Measurements from ENCODE around the gene PAPPA.

Gene PAPPA

DNA sequence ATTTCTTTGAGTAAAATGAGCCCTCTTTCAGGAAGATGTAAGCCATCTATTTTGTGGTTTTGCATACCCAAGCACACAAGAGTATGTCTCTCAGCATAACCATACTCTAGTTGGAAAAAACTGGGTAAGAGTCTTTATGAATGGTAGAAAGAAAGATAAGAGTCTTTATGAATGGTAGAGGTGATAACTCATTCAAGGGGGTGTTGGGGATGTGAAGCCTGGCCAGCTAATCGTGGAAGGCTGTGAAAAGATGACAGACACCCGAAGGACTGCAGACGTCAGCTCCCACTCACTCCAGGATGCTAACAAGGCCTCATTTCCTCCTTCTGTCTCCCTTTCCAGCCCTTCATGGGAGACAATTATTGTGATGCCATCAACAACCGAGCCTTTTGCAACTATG, 228.5 kb downstream of the PAPPA start:
- in situ Hi-C loops (cut with MboI; ENCODE audit: low sequenced_read_pairs), result no loop called here
- Histone ChIP-seq H3K36me3 (replicated peaks) (no peaks in the 10 kb centered on the region), H3K27me3 (ENCODE audit: low read depth) (0 out of 2 replicates have a peak, but pooled peaks cover 2% of the 10 kb centered on the region), H3K4me3 (no peak overlapping the region), H3K9me3 (no peaks in the 10 kb centered on the region), H3K4me1 (no peaks in the 10 kb centered on the region)
- DNase-seq (ENCODE audit: low spot score in 2 of 2), result no peak

DNA sequence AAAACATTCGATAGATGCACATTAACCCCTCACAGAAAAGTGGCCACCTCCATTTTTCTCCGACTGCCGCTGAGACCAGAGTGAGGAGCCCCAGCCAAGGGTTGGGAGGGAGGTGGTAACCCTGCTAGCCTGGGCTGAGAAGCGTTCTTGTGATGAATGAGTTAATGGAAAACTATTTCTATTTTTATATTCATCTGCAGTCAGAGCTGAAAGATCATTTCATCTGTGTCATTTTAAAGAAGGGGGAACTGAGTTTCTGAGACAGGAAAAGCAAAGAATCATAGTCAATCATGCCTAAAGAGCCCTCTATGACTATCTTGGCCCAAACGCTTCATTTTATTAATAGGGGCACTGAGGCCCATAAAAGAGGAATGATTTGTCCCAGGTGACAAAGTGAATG, 229.5 kb downstream of the PAPPA start:
- Histone ChIP-seq H3K9me3 (no peaks in the 10 kb centered on the region), H3K36me3 (replicated peaks) (no peaks in the 10 kb centered on the region), H3K4me3 (no peak overlapping the region), H3K4me1 (no peaks in the 10 kb centered on the region), H3K27me3 (ENCODE audit: low read depth) (0 out of 2 replicates have a peak, but pooled peaks cover 2% of the 10 kb centered on the region)
- in situ Hi-C loops (cut with MboI; ENCODE audit: low sequenced_read_pairs), result no loop called here
- DNase-seq (ENCODE audit: low spot score in 2 of 2), result no peak

DNA sequence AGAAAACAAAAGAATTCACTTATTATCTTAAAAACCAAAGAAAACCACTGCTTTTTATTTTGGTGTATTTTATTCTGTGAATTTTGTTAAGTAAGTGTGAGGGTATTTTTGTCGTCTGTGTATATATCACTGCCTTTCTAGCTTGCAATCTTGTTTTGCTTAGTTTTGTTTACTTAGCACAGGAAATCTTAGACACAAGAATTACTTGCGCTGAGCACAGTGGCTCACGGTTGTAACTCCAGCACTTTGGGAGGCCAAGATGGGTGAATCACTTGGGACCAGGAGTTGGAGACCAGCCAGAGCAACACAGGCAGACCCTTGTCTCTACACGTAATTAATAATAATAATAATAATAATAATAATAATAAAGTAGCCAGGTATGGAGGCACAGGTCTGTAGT, 230.3 kb downstream of the PAPPA start:
- Histone ChIP-seq H3K36me3 (replicated peaks) (no peaks in the 10 kb centered on the region), H3K9me3 (no peaks in the 10 kb centered on the region), H3K27me3 (ENCODE audit: low read depth) (0 out of 2 replicates have a peak, but pooled peaks cover 2% of the 10 kb centered on the region), H3K4me3 (no peak overlapping the region), H3K4me1 (no peaks in the 10 kb centered on the region)
- no peak for DNase-seq (ENCODE audit: low spot score in 2 of 2)
- in situ Hi-C loops (cut with MboI; ENCODE audit: low sequenced_read_pairs), result no loop called here

DNA sequence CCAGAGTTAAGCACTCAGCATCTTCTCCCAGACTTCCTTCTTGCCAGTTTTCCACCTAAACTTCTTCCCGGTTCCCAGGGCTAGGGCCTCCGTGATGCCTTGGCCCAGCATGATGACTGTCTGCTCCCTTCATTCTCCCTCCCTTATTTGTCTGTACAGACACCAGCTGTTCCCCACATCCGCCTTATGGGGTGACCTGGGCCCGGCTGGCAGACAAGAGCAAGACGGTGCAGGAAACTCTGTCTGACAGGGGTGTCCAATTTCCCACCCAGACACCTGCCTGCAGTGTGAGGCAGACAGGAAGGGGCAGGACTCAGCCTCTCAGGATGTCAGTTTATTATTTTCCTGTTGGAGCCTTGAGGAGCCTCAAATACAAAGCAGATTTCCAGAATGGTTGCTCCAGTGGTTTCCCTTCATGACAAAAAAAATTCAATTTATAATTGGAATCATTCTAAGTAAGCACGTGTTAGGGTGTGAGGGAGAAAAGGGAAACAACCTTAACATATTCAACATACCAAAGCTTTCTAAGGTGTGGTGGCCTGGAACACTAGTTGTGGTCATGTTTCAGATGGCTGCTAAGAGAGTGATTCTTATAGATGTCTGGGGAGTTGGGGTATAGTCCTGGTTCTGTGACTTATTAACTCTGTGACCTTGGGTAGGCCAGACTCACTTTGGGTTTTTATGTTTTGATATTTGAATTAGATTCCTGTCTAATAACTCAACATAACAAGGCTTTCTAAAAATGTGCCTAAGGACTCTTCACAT, 234.5 kb downstream of the PAPPA start:
- no peak for DNase-seq (ENCODE audit: low spot score in 2 of 2)
- no peaks in the 10 kb centered on the region for H3K36me3 ChIP-seq (replicated peaks)
- in situ Hi-C loops (cut with MboI; ENCODE audit: low sequenced_read_pairs), result no loop called here
- no peaks in the 10 kb centered on the region for H3K4me1 ChIP-seq
- no peaks in the 10 kb centered on the region for H3K9me3 ChIP-seq
- H3K27me3 ChIP-seq (ENCODE audit: low read depth), result no peaks in the 10 kb centered on the region
- no peak overlapping the region for H3K4me3 ChIP-seq

DNA sequence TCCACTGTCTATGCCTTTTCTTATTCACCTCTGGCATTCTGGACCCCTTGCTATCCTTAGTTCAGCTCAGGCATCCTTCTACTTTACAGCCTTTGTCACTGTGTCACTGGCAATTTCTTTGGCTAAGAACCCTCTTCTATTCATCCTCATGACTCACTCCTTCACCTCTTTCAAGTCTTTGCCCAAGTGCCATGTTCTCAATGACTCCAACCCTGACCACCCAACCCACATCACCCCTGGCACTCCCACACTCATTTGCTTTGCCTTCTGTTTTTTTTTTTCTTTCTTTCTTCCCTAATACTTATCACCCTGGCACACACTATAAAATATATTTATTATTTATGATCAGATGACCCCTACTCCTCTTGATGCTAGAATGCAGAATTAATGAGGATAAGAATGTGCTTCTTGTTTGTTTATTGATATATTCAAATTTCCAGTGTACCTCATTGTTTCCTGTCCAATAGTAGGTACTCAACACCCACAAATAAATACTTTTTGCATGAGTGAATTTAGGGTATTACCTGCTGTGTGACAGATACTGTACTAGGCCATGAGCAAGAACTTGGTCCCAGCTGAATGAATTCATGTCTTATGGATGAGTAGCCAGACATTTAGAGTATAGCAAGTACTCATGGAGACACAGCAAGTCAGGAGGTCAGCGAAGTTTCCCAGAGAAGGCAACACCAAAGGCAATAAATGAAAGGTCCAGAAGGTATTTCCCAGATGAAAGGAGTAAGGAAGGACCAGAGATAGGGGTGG, 236.1 kb downstream of the PAPPA start:
- no peak for DNase-seq (ENCODE audit: low spot score in 2 of 2)
- H3K9me3 ChIP-seq, result no peaks in the 10 kb centered on the region
- no peaks in the 10 kb centered on the region for H3K36me3 ChIP-seq (replicated peaks)
- no peaks in the 10 kb centered on the region for H3K4me1 ChIP-seq
- H3K4me3 ChIP-seq, result no peak overlapping the region
- in situ Hi-C loops (cut with MboI; ENCODE audit: low sequenced_read_pairs), result no loop called here
- no peaks in the 10 kb centered on the region for H3K27me3 ChIP-seq (ENCODE audit: low read depth)

DNA sequence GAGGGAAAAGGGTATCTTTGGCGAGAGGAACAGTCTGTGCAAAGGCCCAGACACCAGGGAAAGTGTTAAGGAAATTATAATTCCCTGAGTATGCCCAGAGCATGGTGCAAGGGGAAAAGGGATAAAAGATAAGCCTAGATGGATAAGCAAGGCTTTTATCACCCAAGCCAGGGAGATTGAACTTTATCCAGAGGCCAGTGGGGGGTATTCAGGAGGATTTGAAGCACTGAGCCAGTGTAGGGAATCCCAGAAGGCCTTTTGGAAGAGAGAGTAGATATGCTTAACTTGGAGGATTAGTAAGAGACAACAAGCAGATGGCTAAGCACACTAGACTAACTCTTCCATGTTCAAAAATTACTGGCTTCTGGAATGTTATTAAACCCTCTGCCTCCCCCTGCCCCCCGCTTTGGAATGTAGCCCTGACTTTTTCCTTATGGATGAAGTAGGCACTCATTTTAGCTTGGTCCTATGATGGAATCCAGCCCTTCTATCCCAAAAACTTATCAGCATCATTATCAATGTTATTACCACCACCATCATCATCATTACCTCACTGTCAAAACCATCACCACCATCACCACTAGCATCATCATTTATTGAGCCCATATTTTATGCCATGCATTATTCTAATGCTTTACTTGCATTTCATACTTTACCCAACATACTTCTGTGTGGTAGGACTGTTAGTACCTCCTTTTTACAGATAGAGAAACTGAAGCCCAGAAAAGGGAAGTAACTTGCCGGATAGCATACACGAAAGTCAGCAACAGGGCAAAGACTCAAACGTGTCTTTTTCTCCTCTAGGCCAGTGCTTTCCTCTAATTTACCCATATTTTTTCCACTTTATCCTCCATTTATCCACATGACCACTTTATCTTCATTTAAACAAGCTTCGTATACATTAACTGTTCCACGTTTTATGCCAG, 237.0 kb downstream of the PAPPA start:
- Histone ChIP-seq H3K36me3 (replicated peaks) (no peaks in the 10 kb centered on the region), H3K4me3 (no peak overlapping the region), H3K9me3 (no peaks in the 10 kb centered on the region), H3K4me1 (no peaks in the 10 kb centered on the region), H3K27me3 (ENCODE audit: low read depth) (no peaks in the 10 kb centered on the region)
- in situ Hi-C loops (cut with MboI; ENCODE audit: low sequenced_read_pairs), result no loop called here
- no peak for DNase-seq (ENCODE audit: low spot score in 2 of 2)

DNA sequence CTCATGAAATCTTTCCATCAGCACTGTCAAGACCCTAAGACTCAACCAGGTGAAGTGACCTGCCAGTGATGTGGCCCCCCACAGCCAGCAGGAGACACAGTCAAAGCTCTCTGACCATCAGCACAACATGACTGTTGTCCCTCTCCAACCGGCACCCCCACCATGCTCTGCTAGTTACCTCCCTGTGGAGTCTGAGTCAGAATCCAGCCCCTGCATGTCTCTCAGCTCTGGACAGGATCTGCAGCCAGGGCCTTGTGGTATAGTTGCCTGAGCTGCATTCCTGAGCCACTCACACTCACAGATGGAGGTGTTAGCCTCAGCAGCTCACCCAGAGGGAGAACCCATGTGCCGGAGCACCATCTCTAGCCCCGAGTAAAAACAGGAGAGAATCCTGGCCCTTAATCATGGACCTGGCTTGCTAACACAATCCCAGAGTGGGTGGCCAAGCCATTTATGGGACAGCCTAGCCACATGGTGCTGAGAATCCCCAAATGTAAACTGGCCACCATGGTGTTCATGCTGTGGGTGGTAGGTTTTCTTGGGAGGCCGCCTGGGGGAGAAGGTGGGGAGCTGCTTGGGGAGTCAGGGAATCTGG, 237.8 kb downstream of the PAPPA start:
- Histone ChIP-seq H3K4me1 (no peaks in the 10 kb centered on the region), H3K9me3 (no peaks in the 10 kb centered on the region), H3K4me3 (no peak overlapping the region), H3K36me3 (replicated peaks) (no peaks in the 10 kb centered on the region), H3K27me3 (ENCODE audit: low read depth) (no peaks in the 10 kb centered on the region)
- no peak for DNase-seq (ENCODE audit: low spot score in 2 of 2)
- in situ Hi-C loops (cut with MboI; ENCODE audit: low sequenced_read_pairs), result no loop called here

DNA sequence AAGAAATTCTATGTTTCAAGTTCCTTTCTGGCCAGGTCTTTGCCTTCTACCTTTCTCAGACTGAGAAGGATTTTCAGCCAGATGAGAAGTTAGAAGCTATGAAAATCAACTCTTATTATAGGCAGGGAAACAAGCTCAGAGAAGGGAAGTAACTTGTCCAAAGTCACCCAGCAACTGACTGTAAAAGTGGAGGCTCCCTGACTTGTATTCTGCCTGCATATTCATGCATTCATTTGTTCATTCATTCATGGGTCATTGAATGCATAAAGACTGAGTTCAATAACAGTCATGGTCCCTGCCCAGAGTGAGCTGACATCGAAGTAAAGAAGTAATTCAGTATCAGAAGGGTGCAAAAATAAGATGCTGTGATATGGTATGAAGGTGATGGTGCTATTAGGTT, 239.6 kb downstream of the PAPPA start:
- H3K4me1 ChIP-seq, result no peaks in the 10 kb centered on the region
- in situ Hi-C loops (cut with MboI; ENCODE audit: low sequenced_read_pairs), result no loop called here
- no peak for DNase-seq (ENCODE audit: low spot score in 2 of 2)
- H3K4me3 ChIP-seq, result no peak overlapping the region
- no peaks in the 10 kb centered on the region for H3K9me3 ChIP-seq
- no peaks in the 10 kb centered on the region for H3K27me3 ChIP-seq (ENCODE audit: low read depth)
- no peaks in the 10 kb centered on the region for H3K36me3 ChIP-seq (replicated peaks)

DNA sequence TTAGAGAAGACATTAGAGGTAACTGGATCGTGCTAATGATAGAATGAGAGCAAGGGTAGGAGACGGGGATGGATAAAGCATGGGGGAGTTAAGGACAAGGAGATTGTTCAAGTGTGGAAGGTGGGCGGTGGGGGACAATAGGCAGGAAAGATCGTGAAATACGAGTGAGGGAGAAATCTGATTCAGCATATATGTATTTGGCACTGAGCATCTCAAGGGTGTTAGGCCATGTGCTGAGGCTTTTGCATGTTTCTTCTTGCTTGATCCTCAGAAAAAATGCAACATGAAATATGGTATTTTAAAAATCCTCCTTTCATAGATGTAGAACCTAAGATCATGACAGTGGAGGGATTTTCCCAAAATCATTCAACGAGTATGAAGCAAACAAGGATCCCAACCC, 240.5 kb downstream of the PAPPA start:
- H3K27me3 ChIP-seq (ENCODE audit: low read depth), result no peaks in the 10 kb centered on the region
- H3K4me3 ChIP-seq, result no peak overlapping the region
- no peaks in the 10 kb centered on the region for H3K4me1 ChIP-seq
- H3K9me3 ChIP-seq, result no peaks in the 10 kb centered on the region
- H3K36me3 ChIP-seq (replicated peaks), result no peaks in the 10 kb centered on the region
- DNase-seq (ENCODE audit: low spot score in 2 of 2), result no peak
- in situ Hi-C loops (cut with MboI; ENCODE audit: low sequenced_read_pairs), result no loop called here

DNA sequence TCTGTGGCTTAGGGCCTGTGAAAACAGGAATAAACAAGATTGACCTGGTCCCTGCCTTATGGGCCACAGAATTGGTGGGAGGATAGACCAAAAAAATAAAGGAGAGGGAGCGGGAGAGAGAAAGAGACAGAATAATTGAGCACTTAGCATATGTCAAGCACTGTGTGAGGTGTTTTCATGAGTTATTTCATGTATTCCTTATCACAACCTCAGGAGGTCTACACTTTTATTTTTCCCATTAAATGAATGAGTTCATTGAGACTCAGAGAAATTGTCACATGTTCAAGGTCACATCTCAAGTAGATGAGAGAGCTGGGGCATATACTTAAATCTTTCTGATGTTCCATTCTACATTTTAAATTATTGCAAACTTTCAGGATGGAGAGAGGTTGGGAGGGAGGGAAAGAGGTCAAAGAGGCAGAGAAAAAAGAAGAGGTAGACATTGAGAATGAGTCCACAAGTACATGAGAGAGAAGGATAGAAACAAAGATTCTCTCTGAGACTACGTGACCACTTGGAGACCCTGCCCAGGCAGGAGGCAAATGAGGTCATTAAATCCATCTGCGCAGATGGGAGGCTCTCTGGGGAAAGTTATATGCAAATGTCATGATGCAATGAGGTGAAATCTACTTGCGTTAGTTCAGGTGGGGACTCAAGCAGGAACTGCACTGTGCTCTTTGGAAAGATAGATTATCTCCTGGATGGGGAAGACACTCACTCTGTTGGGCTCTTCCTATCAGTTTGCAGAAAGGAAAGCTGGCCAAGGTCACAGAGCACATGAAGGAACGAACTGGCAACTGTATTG, 241.5 kb downstream of the PAPPA start:
- no peaks in the 10 kb centered on the region for H3K9me3 ChIP-seq
- in situ Hi-C loops (cut with MboI; ENCODE audit: low sequenced_read_pairs), result no loop called here
- H3K4me3 ChIP-seq, result no peak overlapping the region
- H3K36me3 ChIP-seq (replicated peaks), result no peaks in the 10 kb centered on the region
- DNase-seq (ENCODE audit: low spot score in 2 of 2), result no peak
- no peaks in the 10 kb centered on the region for H3K4me1 ChIP-seq
- no peaks in the 10 kb centered on the region for H3K27me3 ChIP-seq (ENCODE audit: low read depth)

DNA sequence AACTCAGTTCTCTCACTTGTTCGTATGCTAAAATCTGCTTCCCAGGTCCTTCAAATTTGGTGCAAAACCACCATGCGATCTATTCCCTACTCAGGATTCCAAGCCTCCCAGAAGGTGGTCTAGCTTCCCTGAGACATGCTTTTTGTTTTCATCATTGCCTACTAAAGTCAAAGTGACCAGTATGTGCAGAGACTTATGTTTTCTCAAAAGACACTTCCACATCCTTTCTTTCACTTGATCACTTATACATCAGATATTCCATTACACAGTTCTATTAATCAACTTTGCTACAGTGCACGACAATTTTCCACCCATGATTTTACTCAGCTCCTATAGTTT, 242.1 kb downstream of the PAPPA start:
- H3K36me3 ChIP-seq (replicated peaks), result no peaks in the 10 kb centered on the region
- H3K4me3 ChIP-seq, result no peak overlapping the region
- no peak for DNase-seq (ENCODE audit: low spot score in 2 of 2)
- no peaks in the 10 kb centered on the region for H3K27me3 ChIP-seq (ENCODE audit: low read depth)
- in situ Hi-C loops (cut with MboI; ENCODE audit: low sequenced_read_pairs), result no loop called here
- no peaks in the 10 kb centered on the region for H3K4me1 ChIP-seq
- no peaks in the 10 kb centered on the region for H3K9me3 ChIP-seq

DNA sequence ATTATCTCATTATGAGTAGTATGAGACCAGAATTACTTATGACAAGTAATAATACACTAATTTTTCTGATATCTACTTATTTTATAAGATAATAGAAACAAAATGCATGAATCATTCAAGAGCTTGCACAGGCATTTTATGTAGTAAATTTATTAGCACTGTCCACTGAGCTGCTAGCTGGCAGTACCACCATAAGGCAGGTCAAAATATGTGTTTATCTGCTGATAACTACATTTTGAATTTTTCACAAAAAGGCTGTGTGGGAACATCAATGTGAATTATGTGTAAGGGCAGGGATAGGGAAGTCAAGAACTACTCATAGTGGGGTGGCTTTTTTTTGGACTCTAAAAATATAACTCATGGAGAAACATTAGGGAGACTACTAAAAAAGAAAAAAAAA, 249.6 kb downstream of the PAPPA start:
- Histone ChIP-seq H3K4me1 (no peaks in the 10 kb centered on the region), H3K27me3 (ENCODE audit: low read depth) (no peaks in the 10 kb centered on the region), H3K36me3 (replicated peaks) (no peaks in the 10 kb centered on the region), H3K9me3 (no peaks in the 10 kb centered on the region), H3K4me3 (no peak overlapping the region)
- DNase-seq (ENCODE audit: low spot score in 2 of 2), result no peak
- in situ Hi-C loops (cut with MboI; ENCODE audit: low sequenced_read_pairs), result no loop called here

DNA sequence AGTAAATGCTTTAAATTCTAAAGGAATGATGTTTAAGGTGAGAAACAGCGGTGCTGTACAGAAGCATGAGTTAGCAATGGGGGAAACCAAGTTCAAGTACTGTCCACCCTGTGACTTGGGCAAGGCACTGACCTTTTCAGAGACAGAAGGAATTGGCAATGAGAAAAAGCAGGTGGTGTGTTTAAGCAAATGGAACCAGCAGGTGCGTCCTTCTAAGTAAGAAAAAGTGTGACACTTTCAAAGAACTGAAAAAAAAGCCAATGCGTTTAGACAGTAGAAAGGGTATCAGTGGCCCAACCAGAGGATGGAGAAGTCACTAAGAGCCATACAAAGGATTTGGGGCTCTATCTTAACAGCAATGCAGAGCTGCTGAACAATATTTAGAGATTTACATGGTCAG, 250.6 kb downstream of the PAPPA start:
- DNase-seq (ENCODE audit: low spot score in 2 of 2), result no peak
- in situ Hi-C loops (cut with MboI; ENCODE audit: low sequenced_read_pairs), result no loop called here
- H3K4me1 ChIP-seq, result no peaks in the 10 kb centered on the region

More for the DNA sequence above, 250.6 kb downstream of the PAPPA start:
- no peak overlapping the region for H3K4me3 ChIP-seq
- H3K36me3 ChIP-seq (replicated peaks), result no peaks in the 10 kb centered on the region
- H3K9me3 ChIP-seq, result no peaks in the 10 kb centered on the region
- H3K27me3 ChIP-seq (ENCODE audit: low read depth), result no peaks in the 10 kb centered on the region

Data from HAP-1 (cell line).